GM19397 (cell line): ENCODE measurements around the gene CCL5.
"Not testable (repeated sequence)": the region's sequence is repeated elsewhere in the genome, so short reads cannot be mapped to it uniquely, and the experiment has no call there.

Source experiments
- ATAC-seq: cut with Tn5 transposase; IDR thresholded peaks from one replicate; pipeline ENCODE4 v1.9.1; 2021; ENCODE audit warnings: mild to moderate bottlenecking, moderate library complexity; ENCODE audit not compliant: unreplicated experiment

The CCL5 gene

GRCh38 chr17:35898283-35899070 lies 18.3 kb upstream of the CCL5 start:
- ATAC-seq: no peak

DNA sequence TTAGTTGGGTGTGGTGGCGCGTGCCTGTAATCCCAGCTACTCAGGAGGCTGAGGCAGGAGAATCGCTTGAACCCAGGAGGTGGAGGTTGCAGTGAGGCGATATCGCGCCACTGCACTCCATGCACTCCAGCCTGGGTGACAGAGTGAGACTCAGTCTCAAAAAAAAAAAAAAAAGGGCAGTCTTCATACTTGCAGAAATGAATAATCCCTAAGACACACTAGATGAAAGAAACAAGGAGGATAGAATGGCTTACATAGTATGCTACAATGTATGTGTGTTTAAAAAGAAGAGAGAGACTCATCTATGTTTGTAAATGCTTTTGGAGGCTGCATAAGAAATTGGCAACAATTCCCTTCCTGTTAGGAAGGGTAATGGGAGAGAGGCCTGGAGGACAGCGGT lies 17.6 kb upstream of the CCL5 start:
- ATAC-seq: not testable (repeated sequence)

DNA sequence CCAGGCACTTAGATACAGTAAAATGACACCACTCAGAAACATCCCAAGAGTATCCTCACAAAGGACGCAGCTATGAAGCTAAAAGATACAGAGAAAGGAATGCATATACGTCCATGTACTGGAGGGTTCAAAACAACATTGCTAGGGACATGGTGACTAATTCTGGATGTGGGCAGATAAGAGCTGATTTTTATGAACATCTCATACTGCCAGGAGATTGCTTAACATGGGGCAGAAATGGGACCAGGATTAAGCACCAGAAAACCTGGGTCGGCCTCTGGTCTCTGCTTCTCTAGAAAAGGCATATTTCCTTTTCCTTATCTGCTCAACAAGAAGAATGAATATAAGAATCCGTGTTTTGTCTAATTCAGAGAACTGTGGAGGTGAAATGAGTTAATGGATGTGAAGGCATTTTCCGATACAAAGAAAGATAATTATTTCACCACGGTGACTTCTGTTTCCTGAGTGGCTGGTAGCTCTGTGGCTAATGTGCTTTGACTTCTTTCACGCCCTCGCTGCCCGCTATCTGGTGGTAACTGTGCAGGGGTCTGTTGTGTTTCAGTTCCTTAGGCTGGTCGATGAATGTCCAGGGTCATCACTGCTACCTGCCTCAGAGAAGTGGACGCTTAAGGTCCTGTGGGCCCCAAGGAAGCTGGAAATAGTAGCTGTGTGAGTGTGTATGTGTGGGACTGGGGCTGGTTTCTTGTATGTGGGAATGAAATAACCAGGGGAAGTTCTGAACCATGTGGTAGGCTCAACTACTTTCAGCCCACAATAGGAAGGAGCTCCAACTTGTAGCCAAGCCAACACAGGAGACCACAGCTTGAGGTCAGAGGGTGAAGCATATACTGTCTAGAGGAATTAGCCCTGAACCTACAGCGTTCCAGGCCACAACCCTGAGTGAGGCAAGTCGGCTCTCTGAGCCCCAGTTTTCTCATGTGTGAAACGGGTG lies 15.8 kb upstream of the CCL5 start:
- no peak for ATAC-seq

- no peak for ATAC-seq
These were observed 14.0 kb upstream of the CCL5 start for GRCh38 chr17:35894206-35894605.

DNA sequence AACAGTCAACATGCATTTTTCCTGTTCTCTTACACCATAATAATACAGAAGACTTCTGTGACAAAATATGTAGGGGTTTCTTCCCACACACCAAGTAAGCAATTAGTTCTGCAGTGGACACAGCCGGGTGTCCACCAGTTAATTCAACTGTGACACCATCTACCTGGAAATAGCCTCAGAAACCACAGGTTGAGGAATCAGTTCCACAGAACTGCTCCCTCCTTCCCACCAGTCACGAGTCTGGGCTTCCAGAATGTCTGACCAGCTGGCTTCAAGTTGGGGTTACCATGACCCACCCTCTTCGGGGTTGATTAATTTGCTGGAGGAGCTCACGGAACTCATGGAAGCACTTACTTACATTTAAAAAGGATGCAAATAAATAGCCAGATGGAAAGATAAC lies 13.6 kb upstream of the CCL5 start:
- ATAC-seq: no peak

DNA sequence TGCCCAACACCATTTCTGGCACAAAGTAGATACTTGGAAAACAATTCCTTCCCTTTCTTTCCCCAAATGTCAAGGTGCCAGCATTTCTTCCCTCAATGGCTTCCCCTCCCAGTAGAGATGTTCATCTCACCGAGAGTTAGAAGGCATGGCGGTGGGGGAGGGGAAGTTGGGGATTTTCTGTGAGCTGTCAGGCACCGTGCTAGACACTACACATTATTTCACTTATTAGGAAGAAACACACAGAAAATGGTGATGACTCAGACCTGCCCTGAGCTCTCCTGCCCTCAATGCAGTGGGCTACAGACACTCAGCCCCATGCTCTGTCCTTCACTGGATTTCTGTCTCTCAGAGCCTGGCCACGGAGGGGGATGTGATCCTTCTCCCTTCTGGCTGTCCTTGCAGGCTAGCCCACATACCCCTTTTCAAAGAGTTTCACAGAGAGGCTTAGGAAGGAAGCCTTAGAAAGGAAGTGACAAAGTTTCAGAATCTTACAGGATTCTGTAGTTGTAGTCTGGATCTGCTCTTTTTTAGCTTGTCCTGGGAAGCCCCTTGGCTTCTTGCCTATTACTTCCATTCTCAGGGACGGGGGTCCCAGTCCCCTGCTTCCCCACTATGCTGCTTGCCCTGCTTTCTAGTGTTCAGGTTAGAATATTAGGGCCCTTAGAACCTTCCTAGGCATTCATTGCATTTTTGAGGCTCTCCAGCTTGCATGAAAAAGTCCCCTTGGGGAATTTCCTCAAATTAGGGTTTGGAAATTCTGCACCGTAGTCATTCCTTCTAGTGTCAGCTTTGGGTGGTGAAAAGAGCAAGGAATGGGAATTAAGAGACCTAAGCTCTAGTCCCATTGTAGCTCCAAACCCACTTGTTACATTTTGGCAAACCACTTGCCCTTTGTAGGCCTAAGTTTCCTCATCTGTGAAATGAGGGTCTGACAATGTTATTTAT lies 12.2 kb upstream of the CCL5 start:
- no peak for ATAC-seq

GRCh38 chr17:35891269-35891668 lies 11.1 kb upstream of the CCL5 start:
- ATAC-seq: no peak

DNA sequence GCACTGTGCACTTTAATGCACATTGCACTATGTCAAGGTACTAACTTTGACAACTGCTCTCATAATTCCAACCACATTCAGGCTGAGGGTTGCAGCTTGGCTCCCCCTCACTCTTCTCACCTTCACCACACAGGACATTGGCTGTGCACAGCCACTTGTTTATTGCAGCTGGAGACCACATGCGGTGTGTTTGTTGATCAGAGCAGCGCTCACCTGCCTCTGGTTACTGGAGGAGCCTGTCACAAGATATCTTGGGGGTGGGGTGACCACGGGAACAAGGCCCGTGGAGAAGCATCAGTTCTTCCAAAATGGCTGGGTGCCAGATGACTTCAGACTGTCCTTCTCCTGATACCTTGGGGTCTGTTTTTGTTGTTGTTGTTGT lies 10.6 kb upstream of the CCL5 start:
- no peak for ATAC-seq

DNA sequence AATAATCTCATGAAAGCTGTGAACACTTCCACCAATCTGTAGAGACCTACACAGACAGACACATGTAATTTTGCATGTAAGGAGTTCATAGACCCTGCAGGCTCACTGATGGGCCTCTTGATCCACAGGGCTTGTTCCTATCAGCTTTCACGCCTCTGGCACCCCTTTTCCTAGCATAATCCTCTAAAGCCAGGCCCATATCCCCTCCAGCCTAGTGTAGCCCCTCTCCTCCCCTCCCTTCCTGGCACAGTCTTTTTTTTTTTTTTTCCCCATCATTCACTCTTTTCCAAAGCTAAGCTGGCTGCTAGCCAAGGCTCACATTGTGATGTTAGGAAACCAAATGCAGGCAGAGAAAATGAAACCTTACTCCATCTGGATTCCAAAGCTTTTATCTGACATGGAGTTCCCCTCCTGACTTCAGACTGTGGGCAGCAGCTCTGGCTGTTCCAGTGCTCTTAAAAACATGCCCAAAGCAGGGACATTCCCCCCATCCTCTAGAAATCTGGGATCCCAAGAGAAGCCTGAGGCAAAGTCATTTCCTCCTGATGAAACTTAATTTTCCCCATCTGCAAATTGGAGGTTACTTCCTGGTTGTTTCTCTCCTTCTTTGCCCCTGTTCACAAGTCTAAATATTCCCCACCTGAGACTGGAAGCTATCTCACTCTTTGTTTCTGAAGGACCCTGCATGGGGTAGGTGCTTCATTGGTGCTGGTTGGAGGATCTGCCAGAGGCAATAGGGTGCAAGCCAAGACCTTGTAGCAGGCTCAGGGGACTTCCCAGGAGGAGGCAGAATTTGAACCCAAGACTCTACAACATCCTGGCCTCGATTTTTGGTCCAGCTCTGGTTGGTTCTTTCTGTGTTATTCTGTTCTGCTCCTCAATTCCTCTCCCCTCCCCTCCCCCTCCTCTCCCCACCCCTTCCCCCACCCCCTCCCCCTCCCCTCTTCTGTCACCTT lies 9.9 kb upstream of the CCL5 start:
- no peak for ATAC-seq

DNA sequence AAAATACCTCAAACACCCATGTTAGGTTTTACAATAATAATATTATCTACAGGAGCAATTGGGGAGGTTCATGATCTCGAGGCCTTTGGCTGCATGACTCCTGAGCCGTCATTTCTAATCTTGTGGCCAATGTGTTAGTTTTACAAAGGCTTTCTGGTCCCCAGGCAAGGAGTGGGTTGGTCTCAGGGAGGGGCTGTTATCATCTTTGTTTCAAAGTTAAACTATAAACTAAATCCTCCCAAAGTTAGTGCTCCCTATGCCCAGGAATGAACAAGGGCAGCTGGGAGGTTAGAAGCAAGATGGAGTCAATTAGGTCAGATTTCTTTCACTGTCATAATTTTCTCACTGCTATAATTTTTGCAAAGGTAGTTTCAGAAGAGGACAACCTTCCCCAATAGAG lies 9.1 kb upstream of the CCL5 start:
- no peak for ATAC-seq

- no peak for ATAC-seq
These were observed 1.8 kb downstream of the CCL5 start for GRCh38 chr17:35878361-35878760.

DNA sequence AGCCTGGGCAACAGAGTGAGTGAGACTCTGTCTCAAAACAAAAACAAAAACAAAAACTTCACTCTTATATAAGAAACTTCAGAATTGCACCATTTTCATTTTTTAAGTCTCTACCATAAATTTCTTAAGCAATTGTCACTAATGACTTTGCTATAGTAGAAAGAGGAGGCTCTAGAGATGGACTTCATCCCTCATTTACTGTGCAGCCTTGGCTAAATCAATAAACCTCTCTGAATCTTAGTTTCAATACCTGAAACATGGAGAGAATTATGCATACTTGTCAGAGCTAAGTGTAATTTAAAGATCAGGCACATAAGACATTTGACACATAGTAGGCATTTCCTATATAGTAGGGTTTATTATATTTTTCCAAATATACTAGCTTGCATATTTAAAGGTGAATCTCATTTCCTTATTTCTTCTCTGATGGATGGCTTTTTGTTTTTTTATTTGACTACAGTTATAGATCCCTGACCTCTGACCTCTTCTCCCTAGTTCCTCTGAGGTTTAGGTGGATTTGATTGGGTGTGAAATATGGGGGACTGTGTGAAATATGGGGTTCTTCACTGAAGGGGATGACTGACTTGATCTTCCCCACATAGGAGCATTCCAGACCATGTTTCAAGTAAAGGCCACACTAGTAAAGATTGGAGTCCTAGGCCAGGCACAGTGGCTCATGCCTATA lies 2.7 kb downstream of the CCL5 start:
- no peak for ATAC-seq

DNA sequence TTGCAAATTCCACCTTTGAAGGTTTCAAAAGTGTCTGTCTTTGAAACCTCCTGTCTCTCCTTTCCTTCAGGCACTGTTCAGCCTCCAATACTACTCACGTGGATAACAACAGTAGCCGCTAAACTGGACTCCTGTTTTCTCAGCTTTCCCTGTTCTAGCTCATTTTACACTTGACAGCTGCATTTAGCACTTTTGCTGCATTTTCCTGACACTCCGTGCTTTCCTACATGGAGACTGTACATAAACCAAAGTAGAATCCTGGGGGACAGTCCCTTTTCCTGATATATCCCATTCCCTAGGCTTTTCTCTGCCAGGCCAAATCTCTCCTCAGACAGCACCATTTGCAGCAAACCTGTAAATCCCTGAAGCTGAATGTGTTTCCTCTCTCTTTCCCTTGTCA lies 3.6 kb downstream of the CCL5 start:
- no peak for ATAC-seq

DNA sequence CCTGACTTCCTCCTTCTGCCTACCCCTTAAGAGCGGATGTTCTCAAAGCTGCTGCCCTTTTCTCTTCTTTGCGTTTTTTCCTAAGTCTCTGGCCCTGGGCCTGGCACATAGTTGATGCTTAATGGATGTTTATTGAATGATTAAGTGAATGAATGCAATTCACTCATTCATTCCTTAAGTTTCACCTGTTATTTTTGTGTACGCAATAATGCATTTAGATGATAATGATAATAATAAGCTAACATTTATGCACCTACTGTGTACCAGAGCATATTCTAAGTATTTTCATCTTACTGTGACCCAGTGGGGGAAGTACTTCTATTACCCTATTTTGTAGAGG lies 4.4 kb downstream of the CCL5 start:
- no peak for ATAC-seq

DNA sequence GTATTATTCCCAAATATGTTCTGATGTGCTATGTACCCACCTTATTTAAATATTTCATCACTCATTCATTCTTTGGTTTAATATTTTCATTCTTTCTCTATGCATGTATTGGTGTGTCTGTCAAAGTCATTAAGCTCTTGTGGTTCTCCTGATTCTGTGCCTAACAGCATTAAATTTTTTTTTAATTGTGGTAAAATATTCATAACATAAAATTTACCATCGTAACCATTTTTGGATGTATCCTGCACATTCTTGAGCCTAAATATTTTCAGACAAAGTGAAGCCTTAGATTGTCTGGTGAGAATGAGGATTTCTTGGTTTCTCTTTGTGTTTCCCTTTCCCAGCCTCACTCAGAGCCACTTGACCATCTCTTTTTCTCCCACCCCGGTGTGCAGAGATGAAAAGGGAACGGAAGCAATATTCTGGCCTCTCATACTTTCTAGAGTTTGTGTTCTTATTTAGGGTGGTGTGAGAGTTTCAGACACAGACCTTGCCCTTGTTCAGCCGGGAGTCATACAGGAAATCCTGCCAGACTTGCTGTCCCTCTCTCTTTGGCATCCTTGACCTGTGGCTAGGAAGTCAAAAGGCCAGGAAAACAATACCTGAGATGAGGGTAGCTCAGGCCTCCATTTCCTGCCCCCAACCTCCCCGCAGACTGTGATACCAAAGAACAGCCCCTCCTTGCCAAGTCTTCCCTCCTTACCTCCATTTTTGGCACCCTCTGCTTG lies 4.9 kb downstream of the CCL5 start:
- ATAC-seq: no peak

GRCh38 chr17:35872196-35872980 lies 7.8 kb downstream of the CCL5 start:
- ATAC-seq: no peak

GRCh38 chr17:35870906-35871819 lies 9.0 kb downstream of the CCL5 start:
- no peak for ATAC-seq
